ENCODE data around the gene CCSER1.
"Not testable (repeated sequence)": the region's sequence is repeated elsewhere in the genome, so short reads cannot be mapped to it uniquely, and the experiment has no call there.

The CCSER1 gene

DNA sequence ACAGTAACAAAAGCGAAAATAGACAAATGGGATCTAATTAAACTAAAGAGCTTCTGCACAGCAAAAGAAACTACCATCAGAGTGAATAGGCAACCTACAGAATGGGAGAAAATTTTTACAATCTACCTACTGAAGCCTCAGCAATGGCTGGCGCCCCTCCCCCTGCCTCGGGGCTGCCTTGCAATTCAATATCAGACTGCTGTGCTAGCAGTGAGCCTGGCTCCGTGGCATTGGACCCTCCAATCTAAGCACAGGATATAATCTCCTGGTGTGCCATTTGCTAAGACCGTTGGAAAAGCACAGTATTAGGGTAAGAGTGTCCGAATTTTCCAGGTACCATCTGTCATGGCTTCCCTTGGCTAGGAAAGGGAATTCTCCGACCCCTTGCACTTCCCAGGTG, 1278.2 kb downstream of the CCSER1 start:
- H3K36me3 Mint-ChIP-seq; H3K4me3 Mint-ChIP-seq; H3K27me3 Mint-ChIP-seq; H3K9me3 Mint-ChIP-seq; ATAC-seq (ENCODE audit: low read depth); DNase-seq (ENCODE audit: low spot score in 2 of 2); H3K4me1 Mint-ChIP-seq; H3K27ac Mint-ChIP-seq: not testable (repeated sequence)

DNA sequence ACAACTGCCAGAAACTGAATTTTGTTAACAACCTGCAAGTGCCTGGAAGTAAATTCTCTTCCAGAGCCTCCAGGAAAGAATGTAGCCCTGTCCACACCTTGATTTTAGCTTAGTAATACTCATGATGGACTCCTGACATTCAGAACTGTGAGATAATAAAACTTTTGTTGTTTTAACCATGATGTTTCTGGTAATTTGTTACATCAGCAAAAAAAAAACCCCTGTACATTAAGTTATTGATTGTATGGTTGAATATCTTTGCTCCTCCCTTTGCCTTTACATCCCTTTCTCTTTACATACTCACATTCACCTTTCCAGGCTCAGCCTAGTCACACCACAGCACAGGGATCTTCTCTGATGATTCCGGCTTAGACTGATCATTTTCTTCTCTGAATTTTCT, 1294.8 kb downstream of the CCSER1 start:
- Mint-ChIP-seq H3K36me3 (no peaks in the 10 kb centered on the region), H3K27me3 (no peaks in the 10 kb centered on the region), H3K9me3 (peaks cover 9% of the 10 kb centered on the region), H3K4me3 (no peak overlapping the region), H3K4me1 (no peaks in the 10 kb centered on the region), H3K27ac (no peak overlapping the region)
- ATAC-seq (ENCODE audit: low read depth) (no peak), DNase-seq (ENCODE audit: low spot score in 2 of 2) (no peak)

DNA sequence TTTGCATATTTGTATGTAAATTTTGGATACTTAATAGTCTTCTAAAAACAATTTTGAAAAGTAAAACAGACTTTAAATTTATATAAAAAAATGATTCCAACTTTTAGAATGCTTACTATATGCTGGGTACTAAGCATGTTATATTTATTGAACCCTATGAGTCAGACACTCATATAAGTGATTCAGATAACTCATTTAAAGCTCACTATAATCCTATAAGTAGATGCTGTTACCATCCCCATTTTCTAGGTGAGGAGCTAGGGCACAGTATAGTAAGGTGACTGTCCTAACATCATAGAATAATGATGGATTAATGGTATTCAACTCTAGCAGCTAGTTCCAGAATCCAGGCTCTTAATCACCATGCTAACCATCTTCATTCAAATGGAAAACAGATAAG, 1299.5 kb downstream of the CCSER1 start:
- H3K9me3 Mint-ChIP-seq, result peaks cover 4% of the 10 kb centered on the region
- no peaks in the 10 kb centered on the region for H3K36me3 Mint-ChIP-seq
- no peak overlapping the region for H3K4me3 Mint-ChIP-seq
- H3K27me3 Mint-ChIP-seq, result no peaks in the 10 kb centered on the region
- ATAC-seq (ENCODE audit: low read depth) (no peak), DNase-seq (ENCODE audit: low spot score in 2 of 2) (no peak)
- H3K27ac Mint-ChIP-seq, result no peak overlapping the region
- no peaks in the 10 kb centered on the region for H3K4me1 Mint-ChIP-seq

DNA sequence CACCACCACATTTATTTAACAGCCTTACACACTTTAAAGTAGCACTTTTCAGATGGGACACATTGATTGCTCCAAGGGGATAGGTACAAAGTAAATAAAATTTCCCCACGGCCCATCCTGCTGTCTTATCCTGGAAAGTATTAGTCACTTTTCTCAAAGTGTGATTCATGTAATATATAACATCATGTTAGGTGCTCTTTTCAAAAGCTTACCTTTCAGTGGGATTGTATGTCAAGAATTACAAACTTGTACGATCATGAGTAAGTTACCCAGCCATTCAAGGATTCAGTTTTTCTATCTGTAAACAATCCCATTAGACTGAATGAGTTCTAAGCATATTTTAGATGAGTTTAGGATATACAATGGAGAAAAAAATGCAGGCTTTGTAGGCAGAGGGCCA, 1300.0 kb downstream of the CCSER1 start:
- no peak for ATAC-seq (ENCODE audit: low read depth)
- Mint-ChIP-seq H3K27ac (no peak overlapping the region), H3K4me3 (no peak overlapping the region), H3K4me1 (no peaks in the 10 kb centered on the region), H3K9me3 (peaks cover 5% of the 10 kb centered on the region), H3K27me3 (no peaks in the 10 kb centered on the region), H3K36me3 (no peaks in the 10 kb centered on the region)
- no peak for DNase-seq (ENCODE audit: low spot score in 2 of 2)

DNA sequence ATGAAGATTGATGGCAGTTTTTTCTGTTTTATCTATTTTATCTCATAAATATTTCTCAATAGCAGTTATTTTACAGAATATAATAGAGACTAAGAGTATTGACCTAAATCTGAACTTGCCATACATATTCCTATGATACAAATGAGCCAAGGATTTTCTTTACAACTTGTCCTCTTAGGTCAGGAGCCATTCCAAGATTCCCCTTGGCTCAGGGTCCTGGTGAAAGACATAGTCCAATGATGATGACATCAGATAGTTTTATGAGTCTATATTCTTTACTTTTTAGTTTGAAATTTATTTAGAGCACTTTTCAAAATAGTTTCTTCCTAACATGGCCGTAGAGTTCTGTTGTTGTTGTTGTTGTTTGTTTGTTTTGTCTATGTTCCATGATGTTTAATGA, 1307.4 kb downstream of the CCSER1 start:
- Mint-ChIP-seq H3K27me3 (no peaks in the 10 kb centered on the region), H3K36me3 (no peaks in the 10 kb centered on the region), H3K27ac (no peak overlapping the region), H3K9me3 (peaks cover 5% of the 10 kb centered on the region), H3K4me3 (no peak overlapping the region), H3K4me1 (no peaks in the 10 kb centered on the region)
- ATAC-seq (ENCODE audit: low read depth) (no peak), DNase-seq (ENCODE audit: low spot score in 2 of 2) (no peak)

DNA sequence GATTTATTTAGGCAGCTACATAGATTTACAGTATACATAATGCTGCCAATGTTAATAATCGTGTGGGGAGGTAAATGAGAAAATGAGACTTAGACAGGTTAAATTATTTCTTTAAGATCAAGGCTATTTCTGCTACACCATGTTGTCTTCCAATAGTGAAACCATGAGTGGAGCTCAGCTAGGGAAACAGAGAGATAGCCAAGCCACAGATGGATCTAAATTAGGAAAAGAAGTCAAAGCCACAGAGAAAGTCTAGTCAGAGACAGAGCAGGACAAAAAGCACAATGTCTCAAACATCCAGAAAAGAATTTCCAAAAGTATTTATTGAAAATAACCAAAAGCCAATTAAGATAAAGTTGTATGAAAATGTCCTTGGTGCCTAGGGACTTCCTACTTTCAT, 1309.4 kb downstream of the CCSER1 start:
- Mint-ChIP-seq H3K4me1 (no peaks in the 10 kb centered on the region), H3K4me3 (no peak overlapping the region), H3K36me3 (peaks cover 2% of the 10 kb centered on the region), H3K9me3 (peaks cover 10% of the 10 kb centered on the region), H3K27ac (no peak overlapping the region), H3K27me3 (no peaks in the 10 kb centered on the region)
- no peak for DNase-seq (ENCODE audit: low spot score in 2 of 2)
- no peak for ATAC-seq (ENCODE audit: low read depth)

DNA sequence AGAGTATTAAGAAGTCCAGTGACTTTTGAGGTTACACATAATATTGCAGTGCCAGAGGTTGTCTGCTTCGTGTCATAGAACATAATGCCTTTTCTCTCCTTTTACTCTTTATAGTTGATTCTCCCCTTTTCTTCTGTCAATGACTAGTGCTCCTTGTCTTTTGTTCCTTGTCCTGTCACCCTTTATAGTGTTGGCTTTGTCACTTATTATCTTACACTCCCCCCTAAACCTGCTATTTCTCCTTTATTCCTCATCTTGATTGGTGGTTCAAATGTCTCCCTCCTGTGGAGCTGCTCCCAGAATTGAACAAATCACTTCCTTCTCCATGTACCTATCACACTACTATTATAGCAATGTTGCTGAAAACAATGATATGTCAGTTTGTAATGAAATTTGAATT, 1320.0 kb downstream of the CCSER1 start:
- Mint-ChIP-seq H3K27me3 (no peaks in the 10 kb centered on the region), H3K4me1 (no peaks in the 10 kb centered on the region), H3K4me3 (no peak overlapping the region), H3K27ac (no peak overlapping the region), H3K36me3 (no peaks in the 10 kb centered on the region), H3K9me3 (no peaks in the 10 kb centered on the region)
- no peak for DNase-seq (ENCODE audit: low spot score in 2 of 2)
- no peak for ATAC-seq (ENCODE audit: low read depth)

DNA sequence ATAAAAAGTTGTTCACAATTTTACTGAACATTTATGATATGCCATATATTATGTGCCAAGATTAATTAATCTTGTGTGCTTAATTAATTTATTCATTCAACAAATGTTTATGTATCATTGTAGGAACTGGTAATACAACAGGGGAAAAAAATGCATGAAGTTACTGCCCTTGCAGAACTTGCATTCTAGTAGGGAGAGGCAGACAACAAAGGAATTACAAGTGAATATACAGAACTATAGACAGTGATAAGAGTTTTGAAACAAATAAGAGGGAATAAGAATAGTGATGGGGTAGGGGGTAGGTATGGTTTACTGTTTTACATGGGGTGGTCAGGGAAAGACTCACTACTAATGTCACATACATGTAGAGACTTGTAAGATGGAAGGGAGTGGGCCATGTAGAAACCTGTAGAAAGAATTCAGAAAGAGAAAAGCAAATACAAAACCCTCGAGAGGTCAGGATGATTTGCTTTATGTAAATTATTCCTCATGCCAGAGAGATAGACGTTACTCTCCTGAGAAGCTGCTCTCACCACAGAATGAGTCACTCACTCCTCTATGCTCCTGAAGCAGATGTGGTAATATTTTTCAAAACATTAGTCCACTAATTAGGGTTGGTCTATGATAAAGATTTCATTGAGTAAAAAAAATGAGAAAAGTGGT, 1321.6 kb downstream of the CCSER1 start:
- no peak for DNase-seq (ENCODE audit: low spot score in 2 of 2)
- Mint-ChIP-seq H3K9me3 (no peaks in the 10 kb centered on the region), H3K4me3 (no peak overlapping the region), H3K27me3 (no peaks in the 10 kb centered on the region), H3K27ac (no peak overlapping the region), H3K36me3 (peaks cover 2% of the 10 kb centered on the region), H3K4me1 (no peaks in the 10 kb centered on the region)
- no peak for ATAC-seq (ENCODE audit: low read depth)

DNA sequence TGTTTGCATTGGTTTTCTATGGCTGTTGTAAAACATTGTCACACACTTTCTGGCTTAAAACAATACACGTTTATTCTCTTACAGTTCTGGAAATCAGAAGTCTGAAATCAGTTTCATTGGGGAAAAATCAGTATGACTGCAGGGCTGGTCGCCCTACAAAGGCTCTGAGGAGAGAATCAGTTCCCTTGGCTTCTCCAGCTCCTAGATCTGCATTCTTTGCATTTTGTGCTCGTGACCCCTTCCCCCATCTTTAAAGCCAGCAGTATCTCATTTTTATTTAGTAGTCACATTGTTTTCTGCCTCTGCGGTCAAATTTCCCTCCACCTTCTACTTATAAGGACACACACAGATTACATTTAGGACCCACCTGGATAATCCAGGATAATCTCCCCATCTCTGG, 1326.9 kb downstream of the CCSER1 start:
- H3K4me3 Mint-ChIP-seq, result no peak overlapping the region
- no peak for DNase-seq (ENCODE audit: low spot score in 2 of 2)
- ATAC-seq (ENCODE audit: low read depth), result no peak
- H3K9me3 Mint-ChIP-seq, result peaks cover 6% of the 10 kb centered on the region
- no peaks in the 10 kb centered on the region for H3K27me3 Mint-ChIP-seq
- no peaks in the 10 kb centered on the region for H3K4me1 Mint-ChIP-seq
- H3K27ac Mint-ChIP-seq, result no peak overlapping the region
- H3K36me3 Mint-ChIP-seq, result peaks cover 2% of the 10 kb centered on the region

DNA sequence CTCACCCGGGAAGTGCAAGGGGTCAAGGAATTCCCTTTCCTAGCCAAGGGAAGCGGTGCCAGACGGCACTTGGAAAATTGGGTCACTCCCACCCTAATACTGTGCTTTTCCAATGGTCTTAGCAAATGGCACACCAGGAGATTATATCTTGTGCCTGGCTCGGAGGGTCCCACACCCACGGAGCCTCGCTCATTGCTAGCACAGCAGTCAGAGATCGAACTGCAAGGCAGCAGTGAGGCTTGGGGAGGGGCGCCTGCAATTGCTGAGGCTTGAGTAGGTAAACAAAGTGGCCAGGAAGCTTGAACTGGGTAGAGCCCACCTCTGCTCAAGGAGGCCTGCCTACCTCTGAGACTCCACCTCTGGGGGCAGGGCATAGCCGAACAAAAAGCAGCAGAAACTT, 1335.4 kb downstream of the CCSER1 start:
- DNase-seq (ENCODE audit: low spot score in 2 of 2); ATAC-seq (ENCODE audit: low read depth); H3K27ac Mint-ChIP-seq; H3K4me3 Mint-ChIP-seq; H3K4me1 Mint-ChIP-seq; H3K9me3 Mint-ChIP-seq; H3K36me3 Mint-ChIP-seq; H3K27me3 Mint-ChIP-seq: not testable (repeated sequence)

DNA sequence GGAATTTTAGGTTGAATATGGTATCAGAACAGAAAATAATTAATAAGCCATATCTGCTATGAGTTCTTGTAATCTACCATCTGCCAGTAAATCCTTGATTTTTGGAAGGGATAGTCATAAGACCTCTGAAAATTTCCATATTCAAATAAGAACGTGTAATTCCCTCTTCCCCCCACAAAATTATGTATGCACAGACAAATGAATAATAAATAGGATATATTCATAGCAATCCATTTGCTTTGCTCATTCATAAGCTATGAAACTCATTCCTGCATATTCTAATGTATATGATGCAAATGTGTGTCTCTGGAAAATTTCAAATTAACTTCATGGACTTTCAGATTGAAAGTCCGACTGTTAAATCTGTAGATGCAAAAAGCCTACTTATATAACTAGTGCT, 1343.5 kb downstream of the CCSER1 start:
- no peak overlapping the region for H3K27ac Mint-ChIP-seq
- H3K27me3 Mint-ChIP-seq, result no peaks in the 10 kb centered on the region
- no peak for ATAC-seq (ENCODE audit: low read depth)
- H3K4me3 Mint-ChIP-seq, result no peak overlapping the region
- DNase-seq (ENCODE audit: low spot score in 2 of 2), result no peak
- no peaks in the 10 kb centered on the region for H3K4me1 Mint-ChIP-seq
- peaks cover 5% of the 10 kb centered on the region for H3K9me3 Mint-ChIP-seq
- H3K36me3 Mint-ChIP-seq, result no peaks in the 10 kb centered on the region

DNA sequence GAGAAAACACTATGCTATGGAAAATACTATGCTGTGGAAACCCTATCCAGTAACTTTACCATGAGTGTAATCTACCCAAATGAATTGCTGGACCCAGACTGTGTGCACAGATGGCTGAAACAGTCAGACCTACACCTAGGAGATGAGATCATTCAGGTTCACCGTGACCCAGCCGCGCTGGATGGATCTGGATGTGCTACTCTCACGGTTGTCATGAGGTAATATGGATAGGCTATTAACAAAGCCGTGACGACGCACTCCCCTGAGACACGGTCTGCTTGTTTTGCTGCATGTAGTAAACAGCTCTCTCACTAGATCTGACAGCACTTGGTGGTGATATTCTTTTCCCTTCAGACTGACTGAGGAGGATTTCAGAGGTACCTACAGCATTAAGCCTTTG, 1344.1 kb downstream of the CCSER1 start:
- no peak overlapping the region for H3K27ac Mint-ChIP-seq
- no peaks in the 10 kb centered on the region for H3K36me3 Mint-ChIP-seq
- ATAC-seq (ENCODE audit: low read depth), result no peak
- peaks cover 5% of the 10 kb centered on the region for H3K9me3 Mint-ChIP-seq
- no peaks in the 10 kb centered on the region for H3K27me3 Mint-ChIP-seq
- no peaks in the 10 kb centered on the region for H3K4me1 Mint-ChIP-seq
- no peak overlapping the region for H3K4me3 Mint-ChIP-seq
- no peak for DNase-seq (ENCODE audit: low spot score in 2 of 2)

DNA sequence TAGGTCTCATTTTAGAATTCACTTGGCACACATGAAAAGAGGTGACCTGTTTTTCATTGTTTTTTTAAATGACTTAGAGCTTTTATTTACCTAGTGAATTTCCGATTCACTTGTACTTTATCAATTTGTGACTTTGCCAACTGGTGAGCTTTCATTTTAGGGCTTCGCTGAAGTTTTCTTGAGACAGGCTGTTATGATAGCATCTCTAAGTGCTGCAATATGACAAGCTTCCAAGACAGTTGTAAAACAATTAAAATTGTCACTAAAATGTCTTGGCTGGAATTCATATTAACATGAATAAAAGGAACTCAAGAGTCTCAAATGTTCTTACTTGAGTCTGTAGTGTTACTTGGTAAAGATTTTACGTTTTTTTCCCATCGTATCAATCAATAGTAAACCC, 1344.9 kb downstream of the CCSER1 start:
- no peaks in the 10 kb centered on the region for H3K4me1 Mint-ChIP-seq
- no peak overlapping the region for H3K27ac Mint-ChIP-seq
- no peak for DNase-seq (ENCODE audit: low spot score in 2 of 2)
- no peak overlapping the region for H3K4me3 Mint-ChIP-seq
- no peaks in the 10 kb centered on the region for H3K27me3 Mint-ChIP-seq
- H3K9me3 Mint-ChIP-seq, result peaks cover 5% of the 10 kb centered on the region
- H3K36me3 Mint-ChIP-seq, result no peaks in the 10 kb centered on the region
- ATAC-seq (ENCODE audit: low read depth), result no peak

DNA sequence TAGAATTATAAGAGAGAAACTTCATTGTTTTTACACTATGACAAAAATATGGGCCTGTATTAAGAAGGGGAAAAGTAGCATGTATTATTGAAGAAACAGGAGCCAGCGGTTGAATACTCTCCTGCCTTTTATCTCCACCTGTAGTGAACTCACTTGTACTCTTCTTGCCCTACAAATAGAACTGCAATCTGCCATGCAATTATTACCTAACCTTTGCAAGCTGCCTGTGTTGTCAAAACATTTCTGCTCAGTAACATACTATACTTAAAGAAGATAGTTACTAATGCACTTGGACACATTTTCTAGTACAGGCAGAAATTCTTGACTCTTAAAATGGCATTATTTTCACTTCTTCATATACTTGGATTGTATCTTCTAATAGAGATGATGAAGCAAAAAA, 1358.2 kb downstream of the CCSER1 start:
- no peak overlapping the region for H3K27ac Mint-ChIP-seq
- H3K36me3 Mint-ChIP-seq, result peaks cover 2% of the 10 kb centered on the region
- H3K9me3 Mint-ChIP-seq, result peaks cover 7% of the 10 kb centered on the region
- no peak overlapping the region for H3K4me3 Mint-ChIP-seq
- DNase-seq (ENCODE audit: low spot score in 2 of 2) (no peak), ATAC-seq (ENCODE audit: low read depth) (no peak)
- no peaks in the 10 kb centered on the region for H3K4me1 Mint-ChIP-seq
- H3K27me3 Mint-ChIP-seq, result no peaks in the 10 kb centered on the region

DNA sequence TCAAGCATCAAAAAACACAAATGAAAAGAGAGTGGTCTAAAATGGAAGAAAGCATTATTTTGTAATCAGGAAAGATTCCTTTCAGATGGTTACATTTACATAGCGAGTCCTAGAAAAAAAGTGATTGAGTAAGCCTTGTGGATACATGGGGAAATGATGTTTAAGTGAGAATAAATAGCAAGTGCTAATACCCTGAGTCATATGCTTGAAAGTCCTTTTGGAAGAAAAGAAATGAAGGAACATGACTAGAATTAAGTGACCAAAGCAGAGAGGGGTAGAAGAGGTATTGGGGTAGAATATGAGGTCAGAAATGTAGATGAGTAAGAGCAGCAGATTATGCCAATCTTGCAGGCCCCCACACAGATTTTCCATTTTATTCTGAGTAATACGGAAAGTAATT, 1361.8 kb downstream of the CCSER1 start:
- no peak for ATAC-seq (ENCODE audit: low read depth)
- H3K4me3 Mint-ChIP-seq, result no peak overlapping the region
- no peak overlapping the region for H3K27ac Mint-ChIP-seq

More for the DNA sequence above, 1361.8 kb downstream of the CCSER1 start:
- no peaks in the 10 kb centered on the region for H3K36me3 Mint-ChIP-seq
- H3K27me3 Mint-ChIP-seq, result no peaks in the 10 kb centered on the region
- H3K4me1 Mint-ChIP-seq, result no peaks in the 10 kb centered on the region
- H3K9me3 Mint-ChIP-seq, result peaks cover 6% of the 10 kb centered on the region
- no peak for DNase-seq (ENCODE audit: low spot score in 2 of 2)
